Panc1 (cell line): Measurements from ENCODE around the gene TSPAN10. TPM values are rescaled to one million over a fixed set of nuclear protein-coding genes. Genes with fewer than 3 reads are reported as not detected.

Experiments
- ATAC-seq: fragments of 200-7000 bp; cut with Tn5 transposase; 2 replicates; pipeline ENCODE4 v1.9.1; 2020; ENCODE audit warnings: mild to moderate bottlenecking, moderate library complexity
- BruUV-seq: library from RNA; stranded (reverse); fragments of 400-500 nt; replicated peaks from 2 replicates; lab custom pipeline; 2021; lab: Mats Ljungman, UMichigan
- CTCF ChIA-PET: fragments of 300-600 bp; sonication (Branson Sonifier 250); formaldehyde crosslinking; loops from one replicate; lab custom pipeline; 2022; ENCODE audit warnings: antibody characterized with exemption; lab: Charles Lee
- POLR2A ChIA-PET: fragments of 300-600 bp; sonication (Branson Sonifier 250); formaldehyde crosslinking; loops from one replicate; lab custom pipeline; 2022; ENCODE audit warnings: antibody characterized with exemption; lab: Charles Lee
- DNase-seq: peaks from one replicate; pipeline ENCODE4 v3.0.0-alpha.2; 2010; ENCODE audit warnings: low read depth, low spot score
- H3K27ac ChIP-seq: 2 replicates; pipeline ENCODE4 v1.5.1; 2011; ENCODE audit warnings: mild to moderate bottlenecking, low read length, inconsistent platforms
- H3K27me3 ChIP-seq: fragments of 200-500 bp; sonication (Bioruptor generic); 2 replicates; pipeline ENCODE4 v1.6.0; 2014; ENCODE audit warnings: low read length, inconsistent platforms; ENCODE audit not compliant: control insufficient read depth, insufficient read depth
- H3K36me3 ChIP-seq: fragments of 200-500 bp; sonication (Bioruptor generic); 2 replicates; pipeline ENCODE4 v1.5.1; 2014; ENCODE audit warnings: inconsistent platforms, mild to moderate bottlenecking, low read length, moderate library complexity; ENCODE audit not compliant: control insufficient read depth, insufficient read depth
- H3K4me1 ChIP-seq: 2 replicates; pipeline ENCODE4 v1.5.1; 2011; ENCODE audit warnings: inconsistent platforms, mild to moderate bottlenecking, low read length, moderate library complexity; ENCODE audit not compliant: control insufficient read depth, insufficient read depth
- H3K4me3 ChIP-seq, 2 experiments: 2 replicates each; pipeline ENCODE4 v1.5.1; 2011 to 2012; ENCODE audit warnings: low read depth in 2 of 2, low read length in 2 of 2, mild to moderate bottlenecking in 2 of 2, inconsistent platforms in 1 of 2, moderate library complexity in 1 of 2
- H3K9me3 ChIP-seq: fragments of 200-500 bp; sonication (Bioruptor generic); 2 replicates; pipeline ENCODE4 v1.5.1; 2014; ENCODE audit warnings: low read depth, mild to moderate bottlenecking, inconsistent platforms, low read length, moderate library complexity; ENCODE audit not compliant: control insufficient read depth, insufficient read depth
- CTCF ChIP-seq: fragments of 450-650 bp; IDR thresholded peaks from 2 replicates; pipeline ENCODE4 v1.5.1; 2017; ENCODE audit warnings: mild to moderate bottlenecking
- POLR2AphosphoS5 ChIP-seq: IDR thresholded peaks from 2 replicates; pipeline ENCODE4 v1.6.1; 2012; ENCODE audit warnings: mild to moderate bottlenecking, low read depth, low read length, moderate library complexity
- REST ChIP-seq, 2 experiments: IDR thresholded peaks; 2 replicates each; pipeline ENCODE4 v1.6.1; 2011 to 2012; ENCODE audit warnings: low read depth in 2 of 2, control low read depth in 1 of 2, low read length in 1 of 2, mild to moderate bottlenecking in 1 of 2, moderate library complexity in 1 of 2; ENCODE audit not compliant: insufficient read depth in 1 of 2
- SIN3A ChIP-seq: IDR thresholded peaks from 2 replicates; pipeline ENCODE4 v1.6.1; 2012; ENCODE audit warnings: low read depth, mild to moderate bottlenecking, low read length, moderate library complexity, borderline replicate concordance; ENCODE audit not compliant: insufficient read depth
- TCF7L2 ChIP-seq: IDR thresholded peaks from 2 replicates; pipeline ENCODE4 v1.6.1; 2011; ENCODE audit warnings: mild to moderate bottlenecking, low read depth, low read length, inconsistent platforms
- in situ Hi-C: cut with HindIII; loops from 2 replicates; pipeline ENCODE4 v1.10.0; 2016; ENCODE audit warnings: low sequenced_read_pairs, low pct_unique_long_range_greater_than_20kb
- intact Hi-C: fragments of 100-400 bp; cut with micrococcal nuclease; formaldehyde crosslinking; loops from one replicate; pipeline ENCODE4 v1.10.0; 2022; ENCODE audit not compliant: unreplicated experiment
- total RNA-seq: library from RNA; stranded (reverse); gene quantifications from one replicate; pipeline ENCODE4 v1.2.1, GENCODE V29; 2021; ENCODE audit not compliant: unreplicated experiment

TSPAN10 gene
- total RNA-seq, 1 experiment from 2014 or later: 4.8 TPM

- Histone ChIP-seq H3K27ac (peak overlapping the region; percentile 82), H3K27me3 (no peaks in the 10 kb centered on the region), H3K4me1 (peaks cover 24% of the 10 kb centered on the region), H3K9me3 (no peaks in the 10 kb centered on the region), H3K4me3 (no peak overlapping the region), H3K36me3 (peaks cover 33% of the 10 kb centered on the region)
- DNase-seq: no peak
- intact Hi-C loops (loop anchor here (5.0 kb wide), 1 partner anchor 43 kb away; no protein-coding TSS in a partner anchor), in situ Hi-C loops (no loop called here)
- BruUV-seq: TSS peak; percentile 17
- ATAC-seq: no peak
- TF ChIP-seq POLR2AphosphoS5: no peak
- TF ChIP-seq REST (IDR thresholded peaks at IDR 0.05; ENCODE audit: insufficient read depth in 1 of 2, low read depth in 2 of 2, low read length in 1 of 2): no peak
- no peak for TF ChIP-seq SIN3A
- TF ChIP-seq TCF7L2: no peak
- TF ChIP-seq CTCF: no peak
- ChIA-PET POLR2A (no interaction called here), CTCF (interaction anchor here (0.6 kb wide), 1 partner anchor 18 kb away, joined by 3 read pairs; no protein-coding TSS in a partner anchor)
Observed at GRCh38 chr17:81599719-81600486, 37.1 kb upstream of the TSPAN10 start.

GRCh38 chr17:81601525-81602120 is 35.4 kb upstream of the TSPAN10 start:
- ChIA-PET POLR2A (no interaction called here), CTCF (no interaction called here)
- DNase-seq: peak; percentile 42
- TF ChIP-seq REST (IDR thresholded peaks at IDR 0.05; ENCODE audit: insufficient read depth in 1 of 2, low read depth in 2 of 2, low read length in 1 of 2) (no peak), POLR2AphosphoS5 (no peak), CTCF (peak; percentile 93), TCF7L2 (no peak)
- no peaks in the 10 kb centered on the region for H3K9me3 ChIP-seq
- no TSS peak for BruUV-seq
- H3K4me3 ChIP-seq: no peak overlapping the region
- in situ Hi-C loops (no loop called here), intact Hi-C loops (loop anchor here (5.0 kb wide), 1 partner anchor 44 kb away; no protein-coding TSS in a partner anchor)
- H3K36me3 ChIP-seq: peaks cover 40% of the 10 kb centered on the region
- ATAC-seq: peak; percentile 96
- peak overlapping the region; percentile 82 for H3K27ac ChIP-seq
- H3K27me3 ChIP-seq: no peaks in the 10 kb centered on the region
- peaks cover 24% of the 10 kb centered on the region for H3K4me1 ChIP-seq
